ENCODE results near the gene GIPC2. TPM values are rescaled to one million over a fixed set of nuclear protein-coding genes. Genes with fewer than 3 reads are reported as not detected.

GIPC2 gene
- polyA plus RNA-seq, 2 of the 4 experiments (the other 2 are of a cell fraction), result 0.06 TPM; not detected in 1

DNA sequence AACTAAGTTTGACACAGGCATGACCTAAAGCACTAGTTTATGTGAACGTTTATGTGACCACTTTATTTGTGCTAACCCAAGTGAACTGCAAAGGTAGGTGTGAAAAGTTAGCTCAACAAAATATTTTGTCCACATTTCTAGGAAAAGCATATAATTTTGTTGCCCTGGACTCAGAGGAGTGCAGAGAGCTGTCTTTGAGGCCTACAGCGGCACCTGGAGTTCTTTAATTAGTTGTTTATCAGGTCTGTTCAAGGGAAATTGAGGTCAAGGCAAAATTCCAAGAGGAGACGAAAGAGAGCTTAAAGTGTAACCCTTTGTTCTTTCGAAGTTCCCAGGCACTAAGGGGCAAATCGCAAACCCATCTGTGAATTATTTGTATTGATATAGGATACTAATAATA is 1.3 kb downstream of the GIPC2 start (continued):
- no peak for TF ChIP-seq KDM5A (IDR thresholded peaks at IDR 0.05)
- no peak for TF ChIP-seq ZC3H11A (IDR thresholded peaks at IDR 0.05)

DNA sequence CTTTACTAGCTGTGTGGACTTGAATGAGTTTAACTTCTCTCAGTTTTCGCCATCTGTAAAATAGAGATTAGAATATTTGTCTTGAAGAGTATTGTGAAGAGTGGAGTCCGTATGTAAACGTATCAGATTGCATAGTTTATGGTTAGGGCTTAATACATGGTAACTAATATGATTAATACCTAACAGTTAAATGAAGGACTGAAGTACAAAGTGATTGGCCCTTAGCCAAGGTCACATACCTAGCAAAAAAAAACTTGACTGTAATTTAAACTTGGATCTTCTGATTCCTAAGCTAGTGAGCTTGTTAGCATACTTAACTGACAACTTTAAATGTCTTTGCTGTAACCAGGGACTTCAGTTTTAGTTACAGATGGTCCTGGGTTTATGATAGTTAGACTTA is 1.9 kb downstream of the GIPC2 start:
- Histone ChIP-seq H3K4me1 (no peaks in the 10 kb centered on the region), H3K27ac (no peak overlapping the region), H3K4me3 (no peak overlapping the region), H3K4me2 (no peak overlapping the region), H3K9me3 (no peaks in the 10 kb centered on the region)
- 75% methylated on average over 3 of the region's 3 CpGs for WGBS (ENCODE audit: missing lambda C conversion rate)
- no peak for ATAC-seq
- no peak for DNase-seq (ENCODE audit: low read depth in 1 of 2, low spot score in 1 of 2)
- CTCF ChIA-PET, result interaction anchor here (1.2 to 1.7 kb wide), 2 partner anchors 66 to 67 kb away, joined by 4 to 5 read pairs; no protein-coding TSS in a partner anchor
- no peak for FAIRE-seq
- POLR2A ChIA-PET, result interaction anchor here (0.7 kb wide), 1 partner anchor 65 kb away, joined by 3 read pairs; no protein-coding TSS in a partner anchor
- TF ChIP-seq SMC3 (IDR thresholded peaks at IDR 0.05), result no peak

DNA sequence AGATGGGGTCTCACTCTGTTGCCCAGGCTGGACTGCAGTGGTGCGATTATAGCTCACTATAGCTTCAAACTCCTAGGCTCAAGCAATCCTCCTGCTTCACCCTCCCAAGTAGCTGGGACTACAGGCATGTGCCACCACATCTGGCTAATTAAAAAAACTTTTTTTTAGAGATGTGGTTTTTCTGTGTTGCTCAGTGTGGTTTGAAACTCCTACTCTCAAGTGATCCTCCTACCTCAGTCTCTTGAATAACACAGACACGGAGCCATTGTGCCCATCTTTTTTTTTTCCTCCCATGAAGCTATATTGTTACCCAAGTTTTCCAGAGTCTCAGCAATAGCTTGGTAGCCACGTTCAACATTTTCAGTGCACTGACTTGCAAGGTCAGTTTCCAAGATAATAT is 2.7 kb downstream of the GIPC2 start:
- 70% methylated on average over 3 of the region's 3 CpGs for WGBS (ENCODE audit: missing lambda C conversion rate)
- Histone ChIP-seq H3K27ac (no peak overlapping the region), H3K4me1 (no peaks in the 10 kb centered on the region), H3K9me3 (no peaks in the 10 kb centered on the region), H3K4me2 (no peak overlapping the region), H3K4me3 (no peak overlapping the region)
- ChIA-PET POLR2A (interaction anchor here (0.7 kb wide), 1 partner anchor 66 kb away, joined by 3 read pairs; no protein-coding TSS in a partner anchor), CTCF (interaction anchor here (1.7 kb wide), 1 partner anchor 65 kb away, joined by 4 read pairs; no protein-coding TSS in a partner anchor)
- TF ChIP-seq BHLHE40 (IDR thresholded peaks at IDR 0.05; ENCODE audit: low read depth, low read length), result no peak
- TF ChIP-seq, protein P1, sequence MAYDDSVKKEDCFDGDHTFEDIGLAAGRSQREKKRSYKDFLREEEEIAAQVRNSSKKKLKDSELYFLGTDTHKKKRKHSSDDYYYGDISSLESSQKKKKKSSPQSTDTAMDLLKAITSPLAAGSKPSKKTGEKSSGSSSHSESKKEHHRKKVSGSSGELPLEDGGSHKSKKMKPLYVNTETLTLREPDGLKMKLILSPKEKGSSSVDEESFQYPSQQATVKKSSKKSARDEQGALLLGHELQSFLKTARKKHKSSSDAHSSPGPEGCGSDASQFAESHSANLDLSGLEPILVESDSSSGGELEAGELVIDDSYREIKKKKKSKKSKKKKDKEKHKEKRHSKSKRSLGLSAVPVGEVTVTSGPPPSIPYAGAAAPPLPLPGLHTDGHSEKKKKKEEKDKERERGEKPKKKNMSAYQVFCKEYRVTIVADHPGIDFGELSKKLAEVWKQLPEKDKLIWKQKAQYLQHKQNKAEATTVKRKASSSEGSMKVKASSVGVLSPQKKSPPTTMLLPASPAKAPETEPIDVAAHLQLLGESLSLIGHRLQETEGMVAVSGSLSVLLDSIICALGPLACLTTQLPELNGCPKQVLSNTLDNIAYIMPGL (CRISPR knock-in tag; IDR thresholded peaks at IDR 0.05; ENCODE audit: borderline replicate concordance), result no peak
- TF ChIP-seq, protein P2, sequence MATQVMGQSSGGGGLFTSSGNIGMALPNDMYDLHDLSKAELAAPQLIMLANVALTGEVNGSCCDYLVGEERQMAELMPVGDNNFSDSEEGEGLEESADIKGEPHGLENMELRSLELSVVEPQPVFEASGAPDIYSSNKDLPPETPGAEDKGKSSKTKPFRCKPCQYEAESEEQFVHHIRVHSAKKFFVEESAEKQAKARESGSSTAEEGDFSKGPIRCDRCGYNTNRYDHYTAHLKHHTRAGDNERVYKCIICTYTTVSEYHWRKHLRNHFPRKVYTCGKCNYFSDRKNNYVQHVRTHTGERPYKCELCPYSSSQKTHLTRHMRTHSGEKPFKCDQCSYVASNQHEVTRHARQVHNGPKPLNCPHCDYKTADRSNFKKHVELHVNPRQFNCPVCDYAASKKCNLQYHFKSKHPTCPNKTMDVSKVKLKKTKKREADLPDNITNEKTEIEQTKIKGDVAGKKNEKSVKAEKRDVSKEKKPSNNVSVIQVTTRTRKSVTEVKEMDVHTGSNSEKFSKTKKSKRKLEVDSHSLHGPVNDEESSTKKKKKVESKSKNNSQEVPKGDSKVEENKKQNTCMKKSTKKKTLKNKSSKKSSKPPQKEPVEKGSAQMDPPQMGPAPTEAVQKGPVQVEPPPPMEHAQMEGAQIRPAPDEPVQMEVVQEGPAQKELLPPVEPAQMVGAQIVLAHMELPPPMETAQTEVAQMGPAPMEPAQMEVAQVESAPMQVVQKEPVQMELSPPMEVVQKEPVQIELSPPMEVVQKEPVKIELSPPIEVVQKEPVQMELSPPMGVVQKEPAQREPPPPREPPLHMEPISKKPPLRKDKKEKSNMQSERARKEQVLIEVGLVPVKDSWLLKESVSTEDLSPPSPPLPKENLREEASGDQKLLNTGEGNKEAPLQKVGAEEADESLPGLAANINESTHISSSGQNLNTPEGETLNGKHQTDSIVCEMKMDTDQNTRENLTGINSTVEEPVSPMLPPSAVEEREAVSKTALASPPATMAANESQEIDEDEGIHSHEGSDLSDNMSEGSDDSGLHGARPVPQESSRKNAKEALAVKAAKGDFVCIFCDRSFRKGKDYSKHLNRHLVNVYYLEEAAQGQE (IDR thresholded peaks at IDR 0.05), result no peak
- no peak for TF ChIP-seq CBX8 (IDR thresholded peaks at IDR 0.05)
- no peak for TF ChIP-seq SMC3 (IDR thresholded peaks at IDR 0.05)
- TF ChIP-seq, protein P3, sequence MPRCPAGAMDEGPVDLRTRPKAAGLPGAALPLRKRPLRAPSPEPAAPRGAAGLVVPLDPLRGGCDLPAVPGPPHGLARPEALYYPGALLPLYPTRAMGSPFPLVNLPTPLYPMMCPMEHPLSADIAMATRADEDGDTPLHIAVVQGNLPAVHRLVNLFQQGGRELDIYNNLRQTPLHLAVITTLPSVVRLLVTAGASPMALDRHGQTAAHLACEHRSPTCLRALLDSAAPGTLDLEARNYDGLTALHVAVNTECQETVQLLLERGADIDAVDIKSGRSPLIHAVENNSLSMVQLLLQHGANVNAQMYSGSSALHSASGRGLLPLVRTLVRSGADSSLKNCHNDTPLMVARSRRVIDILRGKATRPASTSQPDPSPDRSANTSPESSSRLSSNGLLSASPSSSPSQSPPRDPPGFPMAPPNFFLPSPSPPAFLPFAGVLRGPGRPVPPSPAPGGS (IDR thresholded peaks at IDR 0.05), result no peak
- no peak for TF ChIP-seq JUN (IDR thresholded peaks at IDR 0.05)
- TF ChIP-seq HOXB5 (CRISPR knock-in tag; IDR thresholded peaks at IDR 0.05), result no peak
- no peak for TF ChIP-seq GATA3 (IDR thresholded peaks at IDR 0.05; ENCODE audit: borderline replicate concordance)
- TF ChIP-seq RNF2 (IDR thresholded peaks at IDR 0.05; ENCODE audit: borderline replicate concordance, low read depth), result no peak
- TF ChIP-seq NFE2L2 (conservative IDR thresholded peaks at IDR 0.05; ENCODE audit: low read length), result no peak
- no peak for TF ChIP-seq POLR2AphosphoS2 (conservative IDR thresholded peaks at IDR 0.05; ENCODE audit: low read length)
- no peak for TF ChIP-seq FOXS1 (CRISPR knock-in tag; IDR thresholded peaks at IDR 0.05)
- no peak for TF ChIP-seq CBX2 (IDR thresholded peaks at IDR 0.05; ENCODE audit: borderline replicate concordance, low read depth)
- no peak for TF ChIP-seq KDM1A (IDR thresholded peaks at IDR 0.05; ENCODE audit: low read depth)
- FAIRE-seq (no peak), DNase-seq (ENCODE audit: low read depth in 1 of 2, low spot score in 1 of 2) (no peak), ATAC-seq (no peak)
